Measurements from ENCODE around the gene CALCR. TPM values are rescaled to one million over a fixed set of nuclear protein-coding genes. Genes with fewer than 3 reads are reported as not detected.
"Not testable (repeated sequence)": the region's sequence is repeated elsewhere in the genome, so short reads cannot be mapped to it uniquely, and the experiment has no call there.

Gene CALCR
- total RNA-seq (2012; rRNA removed) = under 0.01 TPM in 1 of 2 replicates, not detected in the other

GRCh38 chr7:93574646-93575554, at the start of gene CALCR:
Gene CALCR (minus strand): TSS chr7:93574724. CDS start chr7:93486981, 87,743 bp downstream.
- H3K27me3 ChIP-seq (ENCODE audit: control insufficient read depth, insufficient read depth, low read length) = peaks cover 77% of the 10 kb centered on the region
- no peaks in the 10 kb centered on the region for H3K36me3 ChIP-seq (ENCODE audit: insufficient read depth, low read length)
- H3K4me3 ChIP-seq (ENCODE audit: low read length) = peak within 1 kb of the TSS; percentile 54
- peaks cover 7% of the 10 kb centered on the region for H3K4me1 ChIP-seq (ENCODE audit: control insufficient read depth, insufficient read depth, low read length)
- H3K9ac ChIP-seq (ENCODE audit: low read depth, low read length) = no peak within 1 kb of the TSS
- H3K9me3 ChIP-seq (replicated peaks; ENCODE audit: low read length) = no peaks in the 10 kb centered on the region
- peak within 1 kb of the TSS; percentile 88 for H3K4me2 ChIP-seq (ENCODE audit: low read length)

DNA sequence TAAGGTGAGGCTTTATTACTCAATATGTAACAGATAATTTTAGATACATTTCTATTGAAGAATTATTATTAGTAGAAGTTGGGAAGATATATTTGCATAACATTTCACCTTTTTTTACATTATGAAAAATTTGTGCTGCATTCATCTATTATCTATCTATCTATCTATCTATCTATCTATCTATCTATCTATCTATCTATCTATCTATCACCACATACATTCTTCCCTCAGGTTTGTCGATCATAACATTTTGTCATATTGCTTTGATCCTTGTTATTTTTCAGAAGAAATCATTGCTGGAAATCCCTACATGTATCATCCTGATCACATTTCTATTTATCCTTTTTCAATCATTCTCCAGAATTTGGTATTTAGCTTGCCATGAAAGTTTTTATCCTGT, 49.3 kb upstream of the CALCR start:
- no peak overlapping the region for H3K9ac ChIP-seq (ENCODE audit: low read depth, low read length)

GRCh38 chr7:93622036-93623033, 47.8 kb upstream of the CALCR start:
- Histone ChIP-seq H3K4me1 (ENCODE audit: control insufficient read depth, insufficient read depth, low read length) (no peaks in the 10 kb centered on the region), H3K9ac (ENCODE audit: low read depth, low read length) (no peak overlapping the region), H3K4me3 (ENCODE audit: low read length) (no peak overlapping the region), H3K9me3 (replicated peaks; ENCODE audit: low read length) (no peaks in the 10 kb centered on the region), H3K36me3 (ENCODE audit: insufficient read depth, low read length) (no peaks in the 10 kb centered on the region), H3K27me3 (ENCODE audit: control insufficient read depth, insufficient read depth, low read length) (no peaks in the 10 kb centered on the region), H3K4me2 (ENCODE audit: low read length) (peak overlapping the region; percentile 18)

More for the DNA sequence above, 49.3 kb upstream of the CALCR start:
- H3K4me3 ChIP-seq (ENCODE audit: low read length) = no peak overlapping the region
- no peaks in the 10 kb centered on the region for H3K4me1 ChIP-seq (ENCODE audit: control insufficient read depth, insufficient read depth, low read length)
- H3K36me3 ChIP-seq (ENCODE audit: insufficient read depth, low read length) = no peaks in the 10 kb centered on the region
- H3K27me3 ChIP-seq (ENCODE audit: control insufficient read depth, insufficient read depth, low read length) = no peaks in the 10 kb centered on the region
- no peaks in the 10 kb centered on the region for H3K9me3 ChIP-seq (replicated peaks; ENCODE audit: low read length)
- no peak overlapping the region for H3K4me2 ChIP-seq (ENCODE audit: low read length)

GRCh38 chr7:93620864-93621263, 46.3 kb upstream of the CALCR start:
- no peaks in the 10 kb centered on the region for H3K4me1 ChIP-seq (ENCODE audit: control insufficient read depth, insufficient read depth, low read length)
- no peaks in the 10 kb centered on the region for H3K27me3 ChIP-seq (ENCODE audit: control insufficient read depth, insufficient read depth, low read length)
- no peak overlapping the region for H3K4me3 ChIP-seq (ENCODE audit: low read length)
- H3K9me3 ChIP-seq (replicated peaks; ENCODE audit: low read length) = no peaks in the 10 kb centered on the region
- H3K4me2 ChIP-seq (ENCODE audit: low read length) = no peak overlapping the region
- no peak overlapping the region for H3K9ac ChIP-seq (ENCODE audit: low read depth, low read length)
- no peaks in the 10 kb centered on the region for H3K36me3 ChIP-seq (ENCODE audit: insufficient read depth, low read length)

- Histone ChIP-seq H3K9me3 (replicated peaks; ENCODE audit: low read length) (no peaks in the 10 kb centered on the region), H3K4me3 (ENCODE audit: low read length) (no peak overlapping the region), H3K27me3 (ENCODE audit: control insufficient read depth, insufficient read depth, low read length) (no peaks in the 10 kb centered on the region), H3K9ac (ENCODE audit: low read depth, low read length) (no peak overlapping the region), H3K4me2 (ENCODE audit: low read length) (no peak overlapping the region), H3K4me1 (ENCODE audit: control insufficient read depth, insufficient read depth, low read length) (no peaks in the 10 kb centered on the region), H3K36me3 (ENCODE audit: insufficient read depth, low read length) (no peaks in the 10 kb centered on the region)
Measured at GRCh38 chr7:93620057-93620456, 45.5 kb upstream of the CALCR start.

GRCh38 chr7:93601363-93601762, 26.8 kb upstream of the CALCR start:
- no peaks in the 10 kb centered on the region for H3K4me1 ChIP-seq (ENCODE audit: control insufficient read depth, insufficient read depth, low read length)
- H3K9me3 ChIP-seq (replicated peaks; ENCODE audit: low read length) = no peaks in the 10 kb centered on the region
- H3K4me3 ChIP-seq (ENCODE audit: low read length) = no peak overlapping the region
- H3K27me3 ChIP-seq (ENCODE audit: control insufficient read depth, insufficient read depth, low read length) = peaks cover 14% of the 10 kb centered on the region
- no peaks in the 10 kb centered on the region for H3K36me3 ChIP-seq (ENCODE audit: insufficient read depth, low read length)
- no peak overlapping the region for H3K9ac ChIP-seq (ENCODE audit: low read depth, low read length)
- H3K4me2 ChIP-seq (ENCODE audit: low read length) = no peak overlapping the region

- H3K9me3 ChIP-seq (replicated peaks; ENCODE audit: low read length) = no peaks in the 10 kb centered on the region
- H3K4me3 ChIP-seq (ENCODE audit: low read length) = no peak overlapping the region
- no peaks in the 10 kb centered on the region for H3K27me3 ChIP-seq (ENCODE audit: control insufficient read depth, insufficient read depth, low read length)
- no peak overlapping the region for H3K4me2 ChIP-seq (ENCODE audit: low read length)
- no peaks in the 10 kb centered on the region for H3K4me1 ChIP-seq (ENCODE audit: control insufficient read depth, insufficient read depth, low read length)
- H3K9ac ChIP-seq (ENCODE audit: low read depth, low read length) = no peak overlapping the region
- H3K36me3 ChIP-seq (ENCODE audit: insufficient read depth, low read length) = no peaks in the 10 kb centered on the region
Measured at GRCh38 chr7:93594250-93594649, 19.7 kb upstream of the CALCR start.

DNA sequence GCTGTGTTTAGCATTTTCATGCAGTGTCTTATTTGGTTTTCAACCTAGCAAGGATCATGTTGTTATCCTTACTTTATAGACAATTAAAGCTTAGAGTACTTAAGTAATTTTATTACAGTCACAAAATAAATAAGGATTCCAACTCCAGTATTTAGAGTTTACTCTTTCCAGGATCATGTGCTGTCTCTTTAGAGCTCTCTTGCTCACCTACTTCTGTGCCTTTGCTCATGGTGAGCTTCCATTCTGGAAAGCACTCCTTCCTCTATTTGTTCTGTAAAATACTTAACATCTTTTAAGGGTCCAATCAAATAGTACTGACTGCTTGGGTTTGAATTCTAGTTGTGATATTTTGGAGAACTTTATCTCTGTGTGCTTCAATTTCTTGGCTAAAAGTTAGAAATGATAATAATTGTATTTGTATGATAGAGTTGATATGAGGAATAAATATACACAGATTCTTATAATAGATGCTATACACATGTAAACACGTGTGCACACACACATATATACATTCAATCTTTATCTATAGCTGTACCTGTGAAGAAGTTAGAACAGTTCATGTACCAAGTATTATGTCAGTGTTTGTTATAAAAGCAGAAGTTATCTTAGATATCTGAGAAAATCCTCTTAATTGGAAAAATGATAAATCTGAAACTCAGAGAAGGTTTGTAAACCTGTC, 18.2 kb upstream of the CALCR start:
- Histone ChIP-seq H3K4me2 (ENCODE audit: low read length) (no peak overlapping the region), H3K36me3 (ENCODE audit: insufficient read depth, low read length) (no peaks in the 10 kb centered on the region), H3K4me1 (ENCODE audit: control insufficient read depth, insufficient read depth, low read length) (no peaks in the 10 kb centered on the region), H3K4me3 (ENCODE audit: low read length) (no peak overlapping the region), H3K9ac (ENCODE audit: low read depth, low read length) (no peak overlapping the region), H3K27me3 (ENCODE audit: control insufficient read depth, insufficient read depth, low read length) (no peaks in the 10 kb centered on the region), H3K9me3 (replicated peaks; ENCODE audit: low read length) (no peaks in the 10 kb centered on the region)

DNA sequence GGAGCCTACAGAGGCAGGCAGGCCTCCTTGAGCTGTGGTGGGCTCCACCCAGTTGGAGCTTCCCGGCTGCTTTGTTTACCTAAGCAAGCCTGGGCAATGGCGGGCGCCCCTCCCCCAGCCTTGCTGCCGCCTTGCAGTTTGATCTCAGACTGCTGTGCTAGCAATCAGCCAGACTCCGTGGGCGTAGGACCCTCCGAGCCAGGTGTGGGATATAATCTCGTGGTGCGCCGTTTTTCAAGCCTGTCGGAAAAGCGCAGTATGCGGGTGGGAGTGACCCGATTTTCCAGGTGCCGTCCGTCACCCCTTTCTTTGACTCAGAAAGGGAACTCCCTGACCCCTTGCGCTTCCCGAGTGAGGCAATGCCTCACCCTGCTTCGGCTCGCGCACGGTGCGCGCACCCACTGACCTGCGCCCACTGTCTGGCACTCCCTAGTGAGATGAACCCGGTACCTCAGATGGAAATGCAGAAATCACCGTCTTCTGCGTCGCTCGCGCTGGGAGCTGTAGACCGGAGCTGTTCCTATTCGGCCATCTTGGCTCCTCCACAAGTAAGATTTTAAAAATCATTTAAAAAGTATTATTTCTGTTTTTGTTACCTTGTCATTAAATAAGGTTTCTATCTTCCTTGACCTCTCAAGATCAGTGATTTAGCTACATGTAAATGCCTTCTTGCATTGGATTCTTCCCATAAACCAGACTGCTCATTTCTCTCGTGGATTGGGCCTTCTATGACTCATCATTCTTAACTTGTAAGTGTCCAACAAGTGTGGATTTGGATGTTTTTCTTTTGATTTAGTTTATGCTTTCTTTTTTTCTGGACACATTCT, 16.9 kb upstream of the CALCR start:
- not testable (repeated sequence) for H3K27me3 ChIP-seq (ENCODE audit: control insufficient read depth, insufficient read depth, low read length); H3K4me3 ChIP-seq (ENCODE audit: low read length); H3K36me3 ChIP-seq (ENCODE audit: insufficient read depth, low read length); H3K4me1 ChIP-seq (ENCODE audit: control insufficient read depth, insufficient read depth, low read length); H3K9ac ChIP-seq (ENCODE audit: low read depth, low read length); H3K4me2 ChIP-seq (ENCODE audit: low read length); H3K9me3 ChIP-seq (replicated peaks; ENCODE audit: low read length)

DNA sequence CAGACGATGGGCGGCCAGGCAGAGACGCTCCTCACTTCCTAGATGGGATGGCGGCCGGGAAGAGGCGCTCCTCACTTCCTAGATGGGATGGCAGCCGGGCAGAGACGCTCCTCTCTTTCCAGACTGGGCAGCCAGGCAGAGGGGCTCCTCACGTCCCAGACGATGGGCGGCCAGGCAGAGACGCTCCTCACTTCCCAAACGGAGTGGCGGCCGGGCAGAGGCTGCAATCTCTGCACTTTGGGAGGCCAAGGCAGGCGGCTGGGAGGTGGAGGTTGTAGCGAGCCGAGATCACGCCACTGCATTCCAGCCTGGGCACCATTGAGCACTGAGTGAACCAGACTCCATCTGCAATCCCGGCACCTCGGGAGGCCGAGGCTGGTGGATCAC, 11.9 kb upstream of the CALCR start:
- H3K9me3 ChIP-seq (replicated peaks; ENCODE audit: low read length); H3K9ac ChIP-seq (ENCODE audit: low read depth, low read length); H3K4me3 ChIP-seq (ENCODE audit: low read length); H3K4me1 ChIP-seq (ENCODE audit: control insufficient read depth, insufficient read depth, low read length); H3K36me3 ChIP-seq (ENCODE audit: insufficient read depth, low read length); H3K4me2 ChIP-seq (ENCODE audit: low read length); H3K27me3 ChIP-seq (ENCODE audit: control insufficient read depth, insufficient read depth, low read length): not testable (repeated sequence)
